SU-DHL-6 (cell line): ENCODE measurements around the gene STOML1.
A peak's percentile ranks its signal among the peaks of the same experiment; 100 is the strongest.

Experiments used
- H2AFZ ChIP-seq: fragments of 200-600 bp; sonication (generic); 2 replicates; pipeline ENCODE4 v1.6.1; 2014; ENCODE audit warnings: low read depth, mild to moderate bottlenecking, moderate library complexity, mixed read lengths, antibody characterized with exemption, low read length; ENCODE audit not compliant: severe bottlenecking
- H3F3A ChIP-seq: fragments of 200-600 bp; shearing (Covaris generic); 2 replicates; pipeline ENCODE4 v1.6.0; 2016; ENCODE audit warnings: antibody characterized with exemption, mild to moderate bottlenecking; ENCODE audit not compliant: insufficient read depth
- H3K27ac ChIP-seq: fragments of 200-600 bp; sonication (generic); 2 replicates; pipeline ENCODE4 v1.5.1; 2016; ENCODE audit warnings: low read depth, mild to moderate bottlenecking, low read length, moderate library complexity, mixed read lengths
- H3K27me3 ChIP-seq: fragments of 200-600 bp; sonication (generic), shearing (Covaris generic); 2 replicates; pipeline ENCODE4 v1.6.0; 2014; ENCODE audit warnings: mild to moderate bottlenecking, low read length
- H3K36me3 ChIP-seq: fragments of 200-600 bp; sonication (generic); 2 replicates; pipeline ENCODE4 v1.6.1; 2014; ENCODE audit warnings: mild to moderate bottlenecking, low read length, mixed read lengths
- H3K4me2 ChIP-seq: fragments of 300-600, 200-600 bp; shearing (Covaris generic), sonication (generic); 2 replicates; pipeline ENCODE4 v1.6.0; 2014; ENCODE audit warnings: low read length, low read depth, mild to moderate bottlenecking; ENCODE audit not compliant: poor library complexity, severe bottlenecking
- H3K4me3 ChIP-seq: fragments of 200-600 bp; sonication (generic); 2 replicates; pipeline ENCODE4 v1.5.1; 2014; ENCODE audit warnings: antibody characterized with exemption, low read length, mild to moderate bottlenecking, mixed read lengths; ENCODE audit not compliant: insufficient read depth, poor library complexity, severe bottlenecking
- H3K79me2 ChIP-seq: fragments of 200-600 bp; sonication (generic); 2 replicates; pipeline ENCODE4 v1.6.1; 2014; ENCODE audit warnings: mild to moderate bottlenecking, low read length, moderate library complexity; ENCODE audit not compliant: insufficient read depth
- H3K9ac ChIP-seq: fragments of 200-600 bp; sonication (generic); 2 replicates; pipeline ENCODE4 v1.7.0; 2014; ENCODE audit warnings: mild to moderate bottlenecking, low read length
- H3K9me2 ChIP-seq: fragments of 200-600 bp; sonication (generic); replicated peaks from 2 replicates; pipeline ENCODE4 v1.6.1; 2014; ENCODE audit warnings: low read length; ENCODE audit not compliant: insufficient read depth
- H3K9me3 ChIP-seq: fragments of 200-600 bp; sonication (generic); 2 replicates; pipeline ENCODE4 v1.6.1; 2014; ENCODE audit warnings: low read length, mixed read lengths; ENCODE audit not compliant: insufficient read depth
- H4K20me1 ChIP-seq: fragments of 200-600 bp; sonication (generic); 2 replicates; pipeline ENCODE4 v1.6.1; 2014; ENCODE audit warnings: low read depth, mild to moderate bottlenecking, antibody characterized with exemption, low read length, moderate library complexity, mixed read lengths
- CTCF ChIP-seq: fragments of 200-600 bp; sonication (generic); IDR thresholded peaks from one replicate; pipeline ENCODE4 v1.5.1; 2017; ENCODE audit warnings: antibody characterized with exemption, mild to moderate bottlenecking, low read length, moderate library complexity; ENCODE audit not compliant: insufficient read depth, poor library complexity, severe bottlenecking
- EZH2phosphoT487 ChIP-seq: fragments of 200-600 bp; sonication (generic), shearing (Covaris generic); conservative IDR thresholded peaks from 2 replicates; pipeline ENCODE4 v1.6.1; 2018; ENCODE audit warnings: mild to moderate bottlenecking, antibody characterized with exemption, low read length, moderate library complexity, mixed read lengths

The STOML1 gene

DNA sequence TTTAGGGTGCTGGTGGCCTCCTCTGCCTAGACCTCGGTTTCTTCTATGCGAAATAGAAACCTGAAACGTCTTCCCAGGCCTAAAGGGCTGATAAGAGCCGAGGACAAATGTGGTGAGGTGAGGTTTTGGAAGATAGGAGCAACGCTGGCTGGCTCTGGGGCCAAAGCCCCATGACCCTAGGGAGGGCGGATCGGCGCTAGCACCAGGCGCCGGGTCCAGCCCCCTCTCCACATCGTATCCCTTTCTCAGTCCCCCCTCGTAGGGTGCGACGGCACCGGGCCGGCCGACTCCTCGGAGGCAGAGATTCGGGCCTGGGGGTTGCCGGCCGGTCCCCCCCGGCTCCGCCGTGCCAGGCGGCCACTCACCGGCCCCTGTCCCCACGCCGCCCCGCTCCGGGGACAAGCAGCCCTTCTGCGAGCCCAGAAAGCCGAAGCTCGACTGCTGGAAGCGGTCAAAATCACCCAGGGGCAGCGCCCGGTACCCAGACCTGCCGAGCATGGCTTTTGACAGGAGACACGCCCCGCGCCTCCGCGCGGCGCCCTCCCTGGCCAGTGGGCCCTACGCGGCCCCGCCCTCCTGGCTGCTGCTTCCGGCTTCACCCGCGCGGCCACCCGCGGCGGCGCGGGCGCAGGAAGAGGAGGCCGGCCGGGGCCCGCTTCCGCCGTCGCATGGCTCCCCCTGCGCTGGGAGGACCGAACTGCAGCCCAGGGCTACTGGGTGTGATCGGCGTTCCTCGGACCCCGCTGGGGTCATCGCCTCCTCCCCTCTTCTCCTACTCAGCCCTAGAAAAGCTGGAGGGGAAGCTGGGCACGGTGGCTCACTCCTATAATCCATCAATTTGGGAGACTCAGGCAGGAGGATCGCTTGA, at the start of gene STOML1:
STOML1 (minus strand) TSS at position 570 of the 868 bp plus-strand sequence; CDS start at position 498, 72 bp downstream.
- Histone ChIP-seq H4K20me1 (no peaks in the 10 kb centered on the region), H2AFZ (peak within 1 kb of the TSS; percentile 99), H3K9me2 (no peaks in the 10 kb centered on the region), H3F3A (peaks cover 7% of the 10 kb centered on the region; the same call in 1 of the 2 replicates), H3K27ac (no peak within 1 kb of the TSS), H3K4me2 (peak within 1 kb of the TSS; percentile 88), H3K79me2 (peaks cover 21% of the 10 kb centered on the region), H3K36me3 (no peaks in the 10 kb centered on the region), H3K27me3 (no peaks in the 10 kb centered on the region), H3K9me3 (no peaks in the 10 kb centered on the region), H3K9ac (peak within 1 kb of the TSS; percentile 85), H3K4me3 (peak within 1 kb of the TSS; percentile 77)
- TF ChIP-seq EZH2phosphoT487 (no peak), CTCF (peak; percentile 73)

DNA sequence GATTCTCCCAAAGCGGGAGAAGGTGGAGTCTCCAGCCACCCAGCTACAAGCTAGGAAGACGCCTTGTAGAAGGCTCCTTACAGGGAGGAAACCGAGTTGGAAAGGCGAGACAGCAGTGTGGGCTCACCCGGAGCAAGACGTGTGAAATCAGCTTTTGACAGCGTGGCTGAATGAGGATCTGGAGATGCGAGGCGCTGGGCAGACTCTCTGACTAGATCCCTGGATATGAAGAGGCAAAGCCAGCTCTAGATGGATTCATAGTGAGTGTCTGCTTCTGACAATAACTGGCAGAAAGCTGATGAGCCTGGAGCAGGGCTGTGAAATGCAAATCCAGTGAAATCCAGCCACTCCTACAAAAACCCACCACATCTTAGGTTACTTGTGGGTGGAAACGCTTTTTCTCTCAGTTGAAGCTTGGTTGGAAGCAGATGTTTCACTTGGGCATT, 49.2 kb upstream of the STOML1 start:
- H3K9me3 ChIP-seq, result no peaks in the 10 kb centered on the region
- no peak overlapping the region for H3K4me2 ChIP-seq
- H3F3A ChIP-seq, result no peaks in the 10 kb centered on the region
- TF ChIP-seq EZH2phosphoT487, result no peak
- no peak for TF ChIP-seq CTCF
- H3K27ac ChIP-seq, result no peak overlapping the region
- H3K79me2 ChIP-seq, result no peaks in the 10 kb centered on the region
- H3K9ac ChIP-seq, result no peak overlapping the region
- no peaks in the 10 kb centered on the region for H3K36me3 ChIP-seq
- no peaks in the 10 kb centered on the region for H3K27me3 ChIP-seq
- H4K20me1 ChIP-seq, result no peaks in the 10 kb centered on the region
- H3K9me2 ChIP-seq, result no peaks in the 10 kb centered on the region
- no peak overlapping the region for H2AFZ ChIP-seq
- no peak overlapping the region for H3K4me3 ChIP-seq

- H3K27ac ChIP-seq, result no peak overlapping the region
- no peaks in the 10 kb centered on the region for H3K9me3 ChIP-seq
- H3K9ac ChIP-seq, result no peak overlapping the region
- no peak overlapping the region for H2AFZ ChIP-seq
- H3K36me3 ChIP-seq, result no peaks in the 10 kb centered on the region
- no peak overlapping the region for H3K4me3 ChIP-seq
- H3K4me2 ChIP-seq, result no peak overlapping the region
- H3F3A ChIP-seq, result no peaks in the 10 kb centered on the region
- no peaks in the 10 kb centered on the region for H4K20me1 ChIP-seq
- H3K27me3 ChIP-seq, result no peaks in the 10 kb centered on the region
- no peaks in the 10 kb centered on the region for H3K79me2 ChIP-seq
- no peaks in the 10 kb centered on the region for H3K9me2 ChIP-seq
- TF ChIP-seq EZH2phosphoT487 (no peak), CTCF (no peak)
Observed at GRCh38 chr15:74040109-74040850, 48.2 kb upstream of the STOML1 start.
